GM15510 (cell line): Measurements from ENCODE around the gene MAF.

Source experiments
- POLR2A ChIP-seq: IDR thresholded peaks from 3 replicates; pipeline ENCODE4 v1.6.1; 2011; ENCODE audit warnings: borderline replicate concordance; ENCODE audit not compliant: insufficient read length; ENCODE audit errors: extremely low read depth

The MAF gene

GRCh38 chr16:79623062-79623461 lies 22.5 kb upstream of the MAF start:
- TF ChIP-seq POLR2A, result no peak

- no peak for TF ChIP-seq POLR2A
These were observed 20.5 kb upstream of the MAF start for GRCh38 chr16:79621027-79621426.

GRCh38 chr16:79618692-79619050 lies 18.1 kb upstream of the MAF start:
- no peak for TF ChIP-seq POLR2A

GRCh38 chr16:79618041-79618691 lies 17.6 kb upstream of the MAF start:
- TF ChIP-seq POLR2A, result no peak

GRCh38 chr16:79613009-79613408 lies 12.5 kb upstream of the MAF start:
- no peak for TF ChIP-seq POLR2A

GRCh38 chr16:79612207-79612606 lies 11.7 kb upstream of the MAF start:
- TF ChIP-seq POLR2A, result no peak

GRCh38 chr16:79610771-79611170 lies 10.2 kb upstream of the MAF start:
- TF ChIP-seq POLR2A, result no peak

GRCh38 chr16:79609861-79610260 lies 9.3 kb upstream of the MAF start:
- no peak for TF ChIP-seq POLR2A

GRCh38 chr16:79608976-79609375 lies 8.4 kb upstream of the MAF start:
- TF ChIP-seq POLR2A, result no peak

- no peak for TF ChIP-seq POLR2A
These were observed 7.0 kb upstream of the MAF start for GRCh38 chr16:79607587-79607986.

- TF ChIP-seq POLR2A, result no peak
These were observed 5.5 kb upstream of the MAF start for GRCh38 chr16:79605999-79606398.

- no peak for TF ChIP-seq POLR2A
These were observed 2.5 kb upstream of the MAF start for GRCh38 chr16:79603055-79603454.

- TF ChIP-seq POLR2A, result no peak
These were observed 2.1 kb upstream of the MAF start for GRCh38 chr16:79602628-79603014.

GRCh38 chr16:79601931-79602627 lies 1.5 kb upstream of the MAF start:
- TF ChIP-seq POLR2A, result no peak

GRCh38 chr16:79601092-79601930 lies 774 bp upstream of the MAF start:
- TF ChIP-seq POLR2A, result no peak
